Tibial nerve (tissue), 3 donors: ENCODE measurements around the gene SCP2.

Experiments used
- POLR2A ChIP-seq, 2 donors: fragments of 450-650 bp; IDR thresholded peaks; one replicate each; pipeline ENCODE4 v1.6.1; 2017; ENCODE audit warnings: antibody characterized with exemption in 2 of 2, mild to moderate bottlenecking in 2 of 2, moderate library complexity in 2 of 2
- TF ChIP-seq, protein P1 (sequence below), 5 experiments: fragments of 200-600 bp in 3 of 5; fragments of 450-650 bp in 2 of 5; sonication (generic) in 3 of 5; IDR thresholded peaks; one replicate each; pipeline ENCODE4 v1.5.1; 2016 to 2019; ENCODE audit warnings: antibody characterized with exemption in 5 of 5, mild to moderate bottlenecking in 3 of 5, moderate library complexity in 2 of 5

- TF ChIP-seq POLR2A (IDR thresholded peaks at IDR 0.05): no peak
- TF ChIP-seq, protein P1, sequence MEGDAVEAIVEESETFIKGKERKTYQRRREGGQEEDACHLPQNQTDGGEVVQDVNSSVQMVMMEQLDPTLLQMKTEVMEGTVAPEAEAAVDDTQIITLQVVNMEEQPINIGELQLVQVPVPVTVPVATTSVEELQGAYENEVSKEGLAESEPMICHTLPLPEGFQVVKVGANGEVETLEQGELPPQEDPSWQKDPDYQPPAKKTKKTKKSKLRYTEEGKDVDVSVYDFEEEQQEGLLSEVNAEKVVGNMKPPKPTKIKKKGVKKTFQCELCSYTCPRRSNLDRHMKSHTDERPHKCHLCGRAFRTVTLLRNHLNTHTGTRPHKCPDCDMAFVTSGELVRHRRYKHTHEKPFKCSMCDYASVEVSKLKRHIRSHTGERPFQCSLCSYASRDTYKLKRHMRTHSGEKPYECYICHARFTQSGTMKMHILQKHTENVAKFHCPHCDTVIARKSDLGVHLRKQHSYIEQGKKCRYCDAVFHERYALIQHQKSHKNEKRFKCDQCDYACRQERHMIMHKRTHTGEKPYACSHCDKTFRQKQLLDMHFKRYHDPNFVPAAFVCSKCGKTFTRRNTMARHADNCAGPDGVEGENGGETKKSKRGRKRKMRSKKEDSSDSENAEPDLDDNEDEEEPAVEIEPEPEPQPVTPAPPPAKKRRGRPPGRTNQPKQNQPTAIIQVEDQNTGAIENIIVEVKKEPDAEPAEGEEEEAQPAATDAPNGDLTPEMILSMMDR (IDR thresholded peaks at IDR 0.05): no peak
Measured at GRCh38 chr1:53066891-53067738, 140.0 kb downstream of the SCP2 start.
